KMS-11 (cell line): ENCODE data around the gene DNAH6.

Experiments used
- H2AFZ ChIP-seq: fragments of 200-600 bp; sonication (generic); 2 replicates; pipeline ENCODE4 v1.6.1; 2016; ENCODE audit warnings: antibody characterized with exemption, mixed run types, low read depth
- H3K27ac ChIP-seq: fragments of 200-600 bp; sonication (generic); 2 replicates; pipeline ENCODE4 v1.6.1; 2016; ENCODE audit warnings: mild to moderate bottlenecking, mixed run types
- H3K27me3 ChIP-seq: fragments of 200-600 bp; sonication (generic); 2 replicates; pipeline ENCODE4 v1.6.1; 2017; ENCODE audit warnings: mild to moderate bottlenecking, low read depth, mixed run types, moderate library complexity; ENCODE audit not compliant: insufficient read depth
- H3K36me3 ChIP-seq: fragments of 200-600 bp; sonication (generic); 2 replicates; pipeline ENCODE4 v1.6.1; 2017; ENCODE audit warnings: mild to moderate bottlenecking, mixed run types; ENCODE audit not compliant: insufficient read depth
- H3K4me1 ChIP-seq: fragments of 200-600 bp; sonication (generic); 2 replicates; pipeline ENCODE4 v1.6.1; 2016; ENCODE audit warnings: mild to moderate bottlenecking, low read depth, mixed run types; ENCODE audit not compliant: poor library complexity, severe bottlenecking
- H3K4me2 ChIP-seq: fragments of 200-600 bp; sonication (generic); 2 replicates; pipeline ENCODE4 v1.7.0; 2016; ENCODE audit warnings: mild to moderate bottlenecking, mixed run types
- H3K4me3 ChIP-seq: fragments of 200-600 bp; sonication (generic); IDR thresholded peaks from 2 replicates; pipeline ENCODE4 v1.6.1; 2017; ENCODE audit warnings: low read depth, low read length, mixed read lengths; ENCODE audit not compliant: insufficient read depth
- H3K79me2 ChIP-seq: fragments of 200-600 bp; sonication (generic); 2 replicates; pipeline ENCODE4 v1.6.1; 2016; ENCODE audit warnings: low read depth, mixed run types; ENCODE audit not compliant: insufficient read depth
- H3K9ac ChIP-seq: fragments of 200-600 bp; sonication (generic); 2 replicates; pipeline ENCODE4 v1.6.1; 2016; ENCODE audit warnings: mild to moderate bottlenecking, mixed run types
- H4K20me1 ChIP-seq: fragments of 200-600 bp; sonication (generic); 2 replicates; pipeline ENCODE4 v1.6.1; 2016; ENCODE audit warnings: mild to moderate bottlenecking, mixed run types; ENCODE audit not compliant: insufficient read depth
- CTCF ChIP-seq: fragments of 200-600 bp; sonication (generic); conservative IDR thresholded peaks from 2 replicates; pipeline ENCODE4 v1.6.1; 2017; ENCODE audit warnings: low read depth, mild to moderate bottlenecking, antibody characterized with exemption, low read length, moderate library complexity, mixed read lengths

The DNAH6 gene

GRCh38 chr2:84858937-84859336 is 342.6 kb downstream of the DNAH6 start:
- no peaks in the 10 kb centered on the region for H3K36me3 ChIP-seq
- no peaks in the 10 kb centered on the region for H3K27me3 ChIP-seq
- no peak overlapping the region for H3K9ac ChIP-seq
- TF ChIP-seq CTCF = no peak
- H3K4me2 ChIP-seq = no peak overlapping the region
- H2AFZ ChIP-seq = no peak overlapping the region
- peaks cover 6% of the 10 kb centered on the region for H3K4me1 ChIP-seq
- H3K27ac ChIP-seq = no peak overlapping the region
- H3K4me3 ChIP-seq = no peak overlapping the region
- no peaks in the 10 kb centered on the region for H4K20me1 ChIP-seq
- H3K79me2 ChIP-seq = no peaks in the 10 kb centered on the region

GRCh38 chr2:84861539-84861938 is 345.2 kb downstream of the DNAH6 start:
- H3K27ac ChIP-seq = no peak overlapping the region
- no peak overlapping the region for H3K9ac ChIP-seq
- H2AFZ ChIP-seq = no peak overlapping the region
- TF ChIP-seq CTCF = no peak
- H3K4me1 ChIP-seq = peaks cover 6% of the 10 kb centered on the region
- H3K79me2 ChIP-seq = no peaks in the 10 kb centered on the region
- no peak overlapping the region for H3K4me3 ChIP-seq
- H3K36me3 ChIP-seq = no peaks in the 10 kb centered on the region
- no peaks in the 10 kb centered on the region for H4K20me1 ChIP-seq
- no peaks in the 10 kb centered on the region for H3K27me3 ChIP-seq
- no peak overlapping the region for H3K4me2 ChIP-seq

- Histone ChIP-seq H3K4me1 (peaks cover 2% of the 10 kb centered on the region), H2AFZ (no peak overlapping the region), H3K4me3 (no peak overlapping the region), H3K36me3 (no peaks in the 10 kb centered on the region), H4K20me1 (no peaks in the 10 kb centered on the region), H3K9ac (no peak overlapping the region), H3K27ac (no peak overlapping the region), H3K4me2 (no peak overlapping the region), H3K79me2 (no peaks in the 10 kb centered on the region), H3K27me3 (no peaks in the 10 kb centered on the region)
- TF ChIP-seq CTCF = no peak
These were observed 345.7 kb downstream of the DNAH6 start for GRCh38 chr2:84862006-84862405.

GRCh38 chr2:84865181-84865783 is 349.0 kb downstream of the DNAH6 start:
- no peaks in the 10 kb centered on the region for H3K4me1 ChIP-seq
- no peak overlapping the region for H2AFZ ChIP-seq
- no peaks in the 10 kb centered on the region for H3K36me3 ChIP-seq
- H4K20me1 ChIP-seq = no peaks in the 10 kb centered on the region
- H3K4me3 ChIP-seq = no peak overlapping the region
- H3K9ac ChIP-seq = no peak overlapping the region
- TF ChIP-seq CTCF = peak; percentile 70
- H3K79me2 ChIP-seq = no peaks in the 10 kb centered on the region
- no peak overlapping the region for H3K4me2 ChIP-seq
- H3K27me3 ChIP-seq = no peaks in the 10 kb centered on the region
- no peak overlapping the region for H3K27ac ChIP-seq
